Nephron progenitor cell (in vitro differentiated cells): ENCODE results near the gene SPAAR.

Experiments used
- DNase-seq: peaks from one replicate; pipeline ENCODE4 v3.0.0; 2021
- H3K27ac Mint-ChIP-seq: 2 replicates; pipeline ENCODE4 v1.8.0; 2021; ENCODE audit warnings: mild to moderate bottlenecking, moderate library complexity, mixed read lengths
- H3K27me3 Mint-ChIP-seq: 2 replicates; pipeline ENCODE4 v1.8.0; 2021; ENCODE audit warnings: mild to moderate bottlenecking, low read depth, mixed read lengths; ENCODE audit not compliant: poor library complexity
- H3K36me3 Mint-ChIP-seq: 2 replicates; pipeline ENCODE4 v1.8.0; 2021; ENCODE audit warnings: low read depth, mixed read lengths
- H3K4me1 Mint-ChIP-seq: 2 replicates; pipeline ENCODE4 v1.8.0; 2021; ENCODE audit warnings: mixed read lengths
- H3K4me3 Mint-ChIP-seq: 2 replicates; pipeline ENCODE4 v1.8.0; 2021; ENCODE audit warnings: mild to moderate bottlenecking, moderate library complexity, mixed read lengths
- H3K9me3 Mint-ChIP-seq: 2 replicates; pipeline ENCODE4 v1.8.0; 2021; ENCODE audit warnings: mild to moderate bottlenecking, moderate library complexity, mixed read lengths
- TF ChIP-seq, protein P1 (sequence below): fragments of 200-600 bp; sonication (generic); IDR thresholded peaks from 2 replicates; pipeline ENCODE4 v1.5.0; 2021; ENCODE audit warnings: antibody characterized with exemption

The SPAAR gene

DNA sequence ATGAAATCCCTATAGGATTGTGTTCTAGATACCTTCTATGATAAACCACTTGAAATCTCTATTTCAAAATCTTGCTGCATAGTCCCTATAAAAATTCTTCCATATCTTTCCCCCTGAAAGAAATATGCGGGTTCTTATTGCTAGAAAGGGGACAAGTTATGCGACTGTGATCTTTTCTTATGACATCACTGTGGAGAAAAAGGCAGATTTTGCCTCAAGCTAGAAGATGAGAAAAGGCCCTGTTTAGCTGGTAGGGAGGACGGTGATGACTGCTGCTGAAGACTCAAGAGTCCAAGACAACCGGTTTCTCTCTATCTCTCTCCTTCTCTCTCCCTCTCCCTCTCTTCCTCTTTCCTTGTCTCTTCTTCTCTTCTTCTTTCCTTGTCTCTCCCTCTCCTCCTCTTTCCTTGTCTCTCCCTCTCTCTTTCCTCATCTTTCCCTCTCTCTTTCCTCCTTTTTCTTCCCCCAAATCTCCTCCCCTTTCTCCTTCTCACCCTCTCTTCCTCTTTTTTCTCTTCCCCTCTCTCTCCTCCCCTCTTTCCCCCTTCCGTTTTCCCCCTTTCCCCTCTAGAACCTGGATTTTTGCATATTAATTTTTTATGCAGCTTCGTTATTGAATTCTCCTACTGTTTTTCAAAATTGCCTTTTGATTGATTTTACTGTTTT lies 43.4 kb downstream of the SPAAR start:
- Mint-ChIP-seq H3K27ac (no peak overlapping the region), H3K36me3 (no peaks in the 10 kb centered on the region)

DNA sequence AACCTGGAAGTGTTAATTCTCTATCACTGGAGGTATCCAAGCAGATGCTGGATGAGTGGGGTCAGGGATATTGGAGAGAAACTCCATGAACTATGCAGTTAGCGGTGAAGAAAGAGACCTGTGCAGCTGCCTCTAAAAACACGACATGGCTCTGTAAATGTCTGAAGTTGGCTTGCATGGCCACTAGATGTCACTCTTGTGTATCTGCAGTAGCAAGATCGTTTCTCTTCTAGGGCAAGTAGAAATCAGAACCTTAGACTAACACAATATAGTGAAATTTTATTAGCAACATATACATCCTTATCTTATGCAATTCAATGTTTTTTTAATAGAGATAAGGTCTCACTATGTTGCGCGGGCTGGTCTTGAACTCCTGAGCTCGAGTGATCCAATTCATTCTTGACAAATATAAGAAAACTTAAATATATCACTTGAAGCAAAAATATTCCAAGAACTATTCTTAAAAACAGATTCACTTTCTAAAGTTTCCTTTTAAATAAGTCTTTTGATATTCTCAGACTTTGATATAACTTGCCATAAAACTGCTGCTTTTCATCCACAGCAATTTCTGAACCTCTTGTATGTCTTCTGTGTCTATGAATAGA lies 45.8 kb downstream of the SPAAR start:
- Mint-ChIP-seq H3K9me3 (no peaks in the 10 kb centered on the region), H3K27ac (no peak overlapping the region), H3K36me3 (no peaks in the 10 kb centered on the region), H3K4me1 (no peaks in the 10 kb centered on the region), H3K27me3 (peaks cover 64% of the 10 kb centered on the region), H3K4me3 (no peak overlapping the region)
- TF ChIP-seq, protein P1, sequence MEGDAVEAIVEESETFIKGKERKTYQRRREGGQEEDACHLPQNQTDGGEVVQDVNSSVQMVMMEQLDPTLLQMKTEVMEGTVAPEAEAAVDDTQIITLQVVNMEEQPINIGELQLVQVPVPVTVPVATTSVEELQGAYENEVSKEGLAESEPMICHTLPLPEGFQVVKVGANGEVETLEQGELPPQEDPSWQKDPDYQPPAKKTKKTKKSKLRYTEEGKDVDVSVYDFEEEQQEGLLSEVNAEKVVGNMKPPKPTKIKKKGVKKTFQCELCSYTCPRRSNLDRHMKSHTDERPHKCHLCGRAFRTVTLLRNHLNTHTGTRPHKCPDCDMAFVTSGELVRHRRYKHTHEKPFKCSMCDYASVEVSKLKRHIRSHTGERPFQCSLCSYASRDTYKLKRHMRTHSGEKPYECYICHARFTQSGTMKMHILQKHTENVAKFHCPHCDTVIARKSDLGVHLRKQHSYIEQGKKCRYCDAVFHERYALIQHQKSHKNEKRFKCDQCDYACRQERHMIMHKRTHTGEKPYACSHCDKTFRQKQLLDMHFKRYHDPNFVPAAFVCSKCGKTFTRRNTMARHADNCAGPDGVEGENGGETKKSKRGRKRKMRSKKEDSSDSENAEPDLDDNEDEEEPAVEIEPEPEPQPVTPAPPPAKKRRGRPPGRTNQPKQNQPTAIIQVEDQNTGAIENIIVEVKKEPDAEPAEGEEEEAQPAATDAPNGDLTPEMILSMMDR: peak; percentile 88
- DNase-seq: peak; percentile 52

More for the DNA sequence above, 43.4 kb downstream of the SPAAR start:
- Mint-ChIP-seq H3K27me3 (peaks cover 62% of the 10 kb centered on the region), H3K4me1 (peaks cover 12% of the 10 kb centered on the region), H3K4me3 (no peak overlapping the region), H3K9me3 (no peaks in the 10 kb centered on the region)
- TF ChIP-seq, protein P1: no peak
- DNase-seq: no peak

DNA sequence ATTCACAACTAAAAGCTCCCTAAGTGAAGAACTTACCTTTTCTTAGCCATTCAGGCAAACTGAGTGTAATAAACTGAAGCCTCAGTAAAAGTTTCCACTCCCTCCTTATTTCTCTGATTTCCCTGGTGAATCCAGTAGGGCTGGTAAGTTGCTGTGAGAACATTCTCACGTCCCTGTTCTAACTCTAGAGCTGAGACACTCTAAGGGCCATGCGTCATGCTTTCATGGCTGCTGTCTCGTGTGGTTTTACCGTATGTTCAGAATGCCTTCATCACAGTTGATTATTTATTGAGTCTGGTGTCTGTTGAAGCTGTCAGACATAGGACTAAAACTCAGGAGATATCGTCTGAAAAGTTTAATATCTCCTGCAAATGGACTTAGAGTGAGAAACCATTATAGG lies 47.4 kb downstream of the SPAAR start:
- Mint-ChIP-seq H3K36me3 (no peaks in the 10 kb centered on the region), H3K4me1 (no peaks in the 10 kb centered on the region), H3K27ac (no peak overlapping the region), H3K4me3 (no peak overlapping the region), H3K27me3 (peaks cover 69% of the 10 kb centered on the region), H3K9me3 (no peaks in the 10 kb centered on the region)
- TF ChIP-seq, protein P1: no peak
- no peak for DNase-seq

DNA sequence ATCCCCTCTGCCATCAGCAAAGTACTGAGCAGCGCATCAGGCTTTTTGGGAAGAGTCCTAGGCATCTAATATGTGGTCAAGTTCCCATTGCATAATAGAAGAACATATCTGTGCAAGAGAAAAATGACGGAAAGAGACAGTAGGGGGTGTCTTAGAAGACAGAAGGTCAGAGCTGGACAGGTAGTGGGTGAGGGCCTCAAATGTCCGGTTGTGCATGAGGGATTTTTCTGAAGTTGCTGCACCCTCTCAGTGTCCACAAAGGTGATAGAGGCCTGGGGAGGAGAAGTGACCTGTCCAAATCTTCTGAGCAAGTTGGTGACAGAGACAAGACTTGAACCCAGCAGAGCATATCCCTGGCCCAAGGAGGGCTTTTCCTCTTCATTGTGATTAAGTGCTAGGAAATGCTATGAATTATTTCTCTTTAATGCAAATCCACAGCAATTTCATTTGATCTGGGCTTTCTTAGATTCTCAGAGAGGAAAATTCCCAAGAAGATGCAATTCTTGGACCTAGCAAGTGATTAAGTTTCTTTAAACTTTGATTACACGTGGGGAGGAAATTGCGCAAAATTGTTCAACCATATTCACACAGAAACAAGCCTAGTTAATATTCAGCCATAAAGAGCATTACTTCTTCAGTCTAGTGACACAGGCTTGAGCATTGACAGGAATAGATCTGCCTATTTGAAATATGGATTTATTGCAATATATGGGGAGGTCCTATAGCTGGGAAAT lies 49.0 kb downstream of the SPAAR start, which contains the start of gene OR2S2:
OR2S2 (minus strand) TSS at position 51 of the 734 bp plus-strand sequence. CDS start 56 bp downstream, outside the sequence.
- Mint-ChIP-seq H3K27ac (no peak within 1 kb of the TSS), H3K36me3 (no peaks in the 10 kb centered on the region), H3K9me3 (no peaks in the 10 kb centered on the region), H3K4me3 (no peak within 1 kb of the TSS), H3K4me1 (no peaks in the 10 kb centered on the region), H3K27me3 (peaks cover 61% of the 10 kb centered on the region)
- no peak for DNase-seq
- TF ChIP-seq, protein P1: no peak

DNA sequence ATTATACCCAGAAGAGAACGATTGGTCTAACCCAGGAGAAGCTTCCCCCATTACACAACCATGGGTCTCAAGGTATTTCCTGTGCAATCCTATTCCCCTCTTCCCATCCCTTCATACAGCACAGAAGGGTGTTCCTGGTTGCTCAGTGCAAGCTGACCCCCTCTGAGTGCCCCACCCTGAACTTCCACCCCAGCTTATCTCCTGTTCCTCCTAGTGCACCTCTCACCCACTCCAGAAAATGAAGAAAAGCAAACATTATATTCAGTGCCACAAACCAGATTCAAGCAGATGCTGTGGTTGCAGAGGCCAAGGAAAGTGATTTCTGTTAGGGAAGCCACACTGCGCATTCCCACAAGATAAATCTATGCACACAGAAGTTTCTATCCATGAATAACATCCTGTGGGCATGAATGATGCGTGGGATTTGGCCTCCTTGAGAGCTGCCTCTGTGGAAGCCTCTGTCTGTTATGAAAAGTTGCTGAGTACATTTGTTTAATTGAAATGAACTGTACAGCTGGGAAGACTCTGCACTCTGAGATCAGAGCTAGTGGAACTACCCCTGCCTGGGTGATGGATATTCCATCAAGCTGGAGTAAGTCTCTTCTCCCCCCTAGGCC lies 50.9 kb downstream of the SPAAR start:
- Mint-ChIP-seq H3K27me3 (peaks cover 50% of the 10 kb centered on the region), H3K36me3 (no peaks in the 10 kb centered on the region), H3K4me3 (no peak overlapping the region), H3K27ac (no peak overlapping the region), H3K9me3 (no peaks in the 10 kb centered on the region), H3K4me1 (no peaks in the 10 kb centered on the region)
- TF ChIP-seq, protein P1: no peak
- no peak for DNase-seq
